SJCRH30 (cell line): ENCODE data around the gene ABCG1. TPM values are rescaled to one million over a fixed set of nuclear protein-coding genes. Genes with fewer than 3 reads are reported as not detected.

ENCODE experiments used
- DNase-seq, 2 experiments: peaks; one replicate each; pipeline ENCODE4 v3.0.0-alpha.2; 2015 to 2020
- H3K27ac ChIP-seq: fragments of 250-450 bp; sonication (Bioruptor Pico); 2 replicates; pipeline ENCODE4 v1.5.1; 2020; ENCODE audit warnings: mild to moderate bottlenecking, moderate library complexity
- H3K27me3 ChIP-seq: fragments of 250-450 bp; sonication (Bioruptor Pico); 2 replicates; pipeline ENCODE4 v1.5.1; 2020; ENCODE audit warnings: mild to moderate bottlenecking, moderate library complexity
- H3K36me3 ChIP-seq: fragments of 250-450 bp; sonication (Bioruptor Pico); 2 replicates; pipeline ENCODE4 v1.5.1; 2020; ENCODE audit warnings: mild to moderate bottlenecking, moderate library complexity
- H3K4me1 ChIP-seq: fragments of 250-450 bp; sonication (Bioruptor Pico); 2 replicates; pipeline ENCODE4 v1.5.1; 2020; ENCODE audit warnings: mild to moderate bottlenecking, moderate library complexity
- H3K4me3 ChIP-seq: fragments of 250-450 bp; sonication (Bioruptor Pico); 2 replicates; pipeline ENCODE4 v1.5.1; 2020; ENCODE audit warnings: mild to moderate bottlenecking, moderate library complexity
- H3K9me3 ChIP-seq: fragments of 250-450 bp; sonication (Bioruptor Pico); replicated peaks from 2 replicates; pipeline ENCODE4 v1.5.1; 2020; ENCODE audit warnings: mild to moderate bottlenecking, moderate library complexity
- total RNA-seq: library from RNA; depleted of rRNA; stranded (reverse); fragments of >200 nt; shearing (Covaris generic); gene quantifications from 2 replicates; pipeline ENCODE4 v1.2.3, GENCODE V29; 2014

The ABCG1 gene
- total RNA-seq, 1 experiment from 2014 or later = 0.04 TPM

DNA sequence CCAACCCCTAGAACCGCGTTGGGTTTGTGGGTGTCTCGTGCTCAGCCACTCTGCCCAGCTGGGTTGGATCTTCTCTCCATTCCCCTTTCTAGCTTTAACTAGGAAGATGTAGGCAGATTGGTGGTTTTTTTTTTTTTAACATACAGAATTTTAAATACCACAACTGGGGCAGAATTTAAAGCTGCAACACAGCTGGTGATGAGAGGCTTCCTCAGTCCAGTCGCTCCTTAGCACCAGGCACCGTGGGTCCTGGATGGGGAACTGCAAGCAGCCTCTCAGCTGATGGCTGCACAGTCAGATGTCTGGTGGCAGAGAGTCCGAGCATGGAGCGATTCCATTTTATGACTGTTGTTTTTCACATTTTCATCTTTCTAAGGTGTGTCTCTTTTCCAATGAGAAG is 77.6 kb downstream of the ABCG1 start:
- Histone ChIP-seq H3K27me3 (0 out of 2 replicates have a peak, but pooled peaks cover 3% of the 10 kb centered on the region), H3K9me3 (no peaks in the 10 kb centered on the region), H3K4me1 (no peaks in the 10 kb centered on the region), H3K4me3 (no peak overlapping the region), H3K27ac (no peak overlapping the region), H3K36me3 (no peaks in the 10 kb centered on the region)
- DNase-seq = no peak

DNA sequence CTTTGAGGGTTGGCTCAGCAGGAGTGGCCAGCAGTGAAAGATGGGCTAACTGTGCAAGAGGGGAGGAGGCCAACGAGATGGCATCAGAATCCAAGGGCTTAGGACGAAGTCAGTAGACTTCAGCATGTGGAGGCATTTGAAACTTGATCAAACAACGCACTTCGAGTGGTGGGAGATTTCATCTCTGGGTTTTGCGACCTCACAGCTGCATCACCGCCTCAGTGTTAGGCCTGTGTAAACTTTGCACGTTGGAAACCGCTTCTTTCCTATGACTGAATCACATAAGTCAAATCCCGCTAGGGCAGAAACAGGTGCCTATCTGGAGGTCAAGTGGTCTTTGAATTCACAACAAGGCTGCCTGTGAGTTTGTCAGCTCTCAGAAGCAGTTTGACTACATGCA is 78.4 kb downstream of the ABCG1 start:
- no peak for DNase-seq
- H3K4me3 ChIP-seq = no peak overlapping the region
- H3K4me1 ChIP-seq = no peaks in the 10 kb centered on the region
- 0 out of 2 replicates have a peak, but pooled peaks cover 9% of the 10 kb centered on the region for H3K27me3 ChIP-seq
- H3K9me3 ChIP-seq = no peaks in the 10 kb centered on the region
- no peak overlapping the region for H3K27ac ChIP-seq
- H3K36me3 ChIP-seq = no peaks in the 10 kb centered on the region

DNA sequence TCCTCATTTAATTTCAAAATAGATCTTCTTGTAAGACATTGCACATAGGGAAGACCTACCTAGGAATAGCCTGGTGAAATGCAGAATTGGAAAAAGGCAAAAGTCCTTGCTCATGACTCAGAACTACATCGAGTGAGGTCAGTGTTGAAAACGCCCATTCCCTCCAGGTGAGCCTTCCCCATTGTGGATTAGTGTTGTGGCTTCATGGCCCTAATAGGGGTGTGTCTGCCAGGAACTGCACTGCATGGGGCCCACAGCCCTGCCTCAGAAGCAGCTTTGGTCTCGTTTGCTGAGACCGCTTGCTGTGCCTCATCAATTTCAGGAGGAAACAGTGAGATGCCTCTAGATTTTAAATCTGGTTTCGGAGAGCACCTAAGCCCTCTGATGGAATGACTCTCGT is 79.3 kb downstream of the ABCG1 start:
- H3K36me3 ChIP-seq = no peaks in the 10 kb centered on the region
- H3K4me1 ChIP-seq = no peaks in the 10 kb centered on the region
- no peak overlapping the region for H3K4me3 ChIP-seq
- H3K27ac ChIP-seq = no peak overlapping the region
- no peak for DNase-seq
- H3K27me3 ChIP-seq = 0 out of 2 replicates have a peak, but pooled peaks cover 9% of the 10 kb centered on the region
- H3K9me3 ChIP-seq = no peaks in the 10 kb centered on the region

DNA sequence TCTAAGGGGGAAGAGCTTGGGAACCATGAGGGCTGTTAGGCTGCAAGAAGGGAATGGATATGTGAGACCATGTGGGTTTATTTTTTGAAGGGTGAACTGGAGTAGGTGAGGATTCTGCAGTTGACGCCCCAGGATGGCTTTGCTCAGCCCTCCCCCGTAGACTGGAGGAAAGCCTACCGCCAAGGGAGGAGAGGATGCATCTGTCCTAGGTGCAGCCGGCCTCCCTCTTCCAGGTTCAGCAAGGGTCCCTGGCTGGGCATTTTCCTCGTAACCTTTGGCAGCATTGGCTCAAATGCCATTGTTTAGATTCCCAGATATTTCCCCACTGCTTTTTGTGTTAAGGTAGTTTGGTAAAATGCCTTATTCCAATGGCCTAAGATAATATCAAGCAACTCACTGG is 79.7 kb downstream of the ABCG1 start:
- Histone ChIP-seq H3K4me3 (no peak overlapping the region), H3K4me1 (no peaks in the 10 kb centered on the region), H3K27me3 (0 out of 2 replicates have a peak, but pooled peaks cover 9% of the 10 kb centered on the region), H3K9me3 (no peaks in the 10 kb centered on the region), H3K27ac (no peak overlapping the region), H3K36me3 (no peaks in the 10 kb centered on the region)
- no peak for DNase-seq

DNA sequence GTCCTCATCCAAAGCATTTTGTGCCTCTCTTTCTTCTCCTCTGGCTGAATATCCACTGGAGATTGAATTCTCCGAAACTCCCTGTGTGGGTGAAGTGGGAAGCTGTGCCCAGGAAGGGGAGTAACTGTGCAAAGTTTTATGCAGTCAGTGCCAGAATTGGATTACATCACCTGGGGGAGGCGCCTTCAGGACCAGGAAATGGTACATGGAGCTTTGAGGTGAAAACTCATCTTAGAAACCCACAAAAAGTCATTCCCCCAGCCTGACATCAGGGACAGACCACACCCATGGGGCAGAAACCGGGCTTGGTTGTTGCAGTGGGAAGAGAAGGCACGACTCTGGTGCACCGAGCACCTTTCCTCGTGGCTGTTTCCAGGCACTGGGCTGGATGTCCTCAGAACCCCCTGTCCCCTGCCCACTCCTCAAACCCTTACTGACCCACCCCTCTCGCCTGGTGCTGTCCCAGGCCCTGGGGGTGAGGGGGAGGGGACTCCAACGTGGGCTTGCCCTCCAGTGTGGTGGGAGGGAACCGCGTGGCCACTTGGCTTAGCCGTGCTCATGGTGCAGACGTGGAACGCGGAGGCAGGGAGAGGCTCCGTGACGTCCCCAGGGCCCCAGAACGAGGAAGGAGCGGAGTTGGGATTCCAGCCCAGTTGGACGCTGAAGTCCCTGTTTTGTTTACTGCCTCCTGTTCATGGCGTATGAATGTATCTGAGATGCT is 80.5 kb downstream of the ABCG1 start:
- Histone ChIP-seq H3K4me1 (no peaks in the 10 kb centered on the region), H3K9me3 (no peaks in the 10 kb centered on the region), H3K27me3 (0 out of 2 replicates have a peak, but pooled peaks cover 9% of the 10 kb centered on the region), H3K4me3 (no peak overlapping the region), H3K27ac (no peak overlapping the region), H3K36me3 (no peaks in the 10 kb centered on the region)
- DNase-seq = no peak

DNA sequence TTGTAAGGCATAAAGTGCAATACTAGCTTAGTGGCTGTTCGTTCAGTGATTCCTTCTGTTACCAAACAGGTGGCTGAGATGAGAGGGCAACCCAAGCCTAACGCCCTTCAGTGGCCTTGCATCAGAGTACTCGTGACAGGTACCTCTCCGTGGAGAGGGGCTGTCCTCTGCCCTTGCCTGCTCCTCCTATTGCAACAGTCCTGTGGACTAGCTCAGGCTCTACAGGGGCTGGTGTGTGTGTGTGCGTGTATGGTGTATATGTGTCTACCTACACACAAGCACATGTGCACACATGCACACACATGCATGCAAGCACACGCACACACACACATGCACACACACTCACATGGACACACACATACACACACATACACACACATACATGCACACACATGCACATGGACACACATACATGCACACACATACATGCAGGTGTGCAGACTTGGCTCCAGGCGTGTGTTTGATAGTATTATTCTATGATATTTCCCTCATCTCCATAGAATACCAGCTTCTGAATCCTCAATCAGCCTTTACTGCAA is 81.2 kb downstream of the ABCG1 start:
- Histone ChIP-seq H3K27ac (no peak overlapping the region), H3K4me3 (no peak overlapping the region), H3K27me3 (0 out of 2 replicates have a peak, but pooled peaks cover 9% of the 10 kb centered on the region), H3K4me1 (no peaks in the 10 kb centered on the region), H3K36me3 (no peaks in the 10 kb centered on the region), H3K9me3 (no peaks in the 10 kb centered on the region)
- DNase-seq = no peak

DNA sequence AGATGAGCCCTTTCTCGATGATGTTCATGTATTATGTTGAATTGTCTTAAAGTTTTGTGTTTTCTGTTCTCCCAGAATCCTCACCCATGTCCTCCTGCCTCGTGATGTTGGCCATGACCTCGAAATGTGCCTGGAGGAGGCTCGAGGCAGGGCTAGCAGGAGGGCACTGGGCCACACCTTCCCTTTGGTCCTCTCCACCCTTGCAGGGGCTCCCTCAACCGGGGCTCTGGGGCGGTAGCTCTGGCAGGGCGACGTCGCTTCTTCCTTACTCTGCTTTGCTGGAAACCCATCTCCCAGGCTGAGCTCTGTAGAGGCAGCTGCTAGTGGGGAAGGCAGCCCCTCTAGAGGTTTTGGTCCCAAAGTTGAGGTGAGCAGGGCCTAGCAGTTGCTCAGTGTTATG is 82.0 kb downstream of the ABCG1 start:
- no peaks in the 10 kb centered on the region for H3K36me3 ChIP-seq
- H3K4me3 ChIP-seq = no peak overlapping the region
- H3K9me3 ChIP-seq = no peaks in the 10 kb centered on the region
- no peak overlapping the region for H3K27ac ChIP-seq
- H3K27me3 ChIP-seq = 0 out of 2 replicates have a peak, but pooled peaks cover 9% of the 10 kb centered on the region
- no peak for DNase-seq
- no peaks in the 10 kb centered on the region for H3K4me1 ChIP-seq

DNA sequence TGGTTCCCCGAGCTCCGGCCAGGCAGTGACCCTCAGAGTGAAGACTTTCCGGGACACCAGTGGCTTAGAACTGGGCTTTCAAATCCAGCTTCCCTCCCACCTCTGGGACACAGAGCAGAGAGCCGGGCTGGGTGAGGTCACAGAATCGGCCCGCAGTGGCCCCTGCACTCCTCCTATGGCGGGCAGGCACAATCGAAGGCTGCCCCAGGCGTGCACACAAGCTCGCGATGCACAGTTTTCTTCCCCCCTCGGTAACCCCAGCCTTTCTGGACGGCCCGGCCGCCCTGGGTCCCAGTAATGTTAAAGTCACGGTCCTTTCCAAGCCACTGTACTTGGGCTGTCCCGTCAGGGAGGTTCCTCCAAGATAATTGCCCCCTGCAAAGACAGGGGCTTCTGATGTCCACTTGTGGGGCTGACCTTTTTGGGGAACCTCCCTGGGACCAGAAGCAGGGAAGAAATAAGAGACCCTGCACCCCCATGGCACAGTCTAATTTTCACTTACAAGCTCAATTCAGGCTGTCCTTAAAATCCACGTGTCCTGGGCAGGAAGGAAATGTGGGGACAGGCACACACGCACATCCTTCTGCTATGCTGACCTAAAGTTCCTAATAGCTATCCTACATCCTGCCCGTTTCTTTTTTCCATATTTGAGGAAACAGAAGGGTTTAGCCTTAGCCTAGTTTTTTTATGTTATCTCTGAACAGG is 82.6 kb downstream of the ABCG1 start:
- H3K9me3 ChIP-seq = no peaks in the 10 kb centered on the region
- H3K4me1 ChIP-seq = no peaks in the 10 kb centered on the region
- H3K4me3 ChIP-seq = no peak overlapping the region
- no peak overlapping the region for H3K27ac ChIP-seq
- no peak for DNase-seq
- 0 out of 2 replicates have a peak, but pooled peaks cover 9% of the 10 kb centered on the region for H3K27me3 ChIP-seq
- no peaks in the 10 kb centered on the region for H3K36me3 ChIP-seq

DNA sequence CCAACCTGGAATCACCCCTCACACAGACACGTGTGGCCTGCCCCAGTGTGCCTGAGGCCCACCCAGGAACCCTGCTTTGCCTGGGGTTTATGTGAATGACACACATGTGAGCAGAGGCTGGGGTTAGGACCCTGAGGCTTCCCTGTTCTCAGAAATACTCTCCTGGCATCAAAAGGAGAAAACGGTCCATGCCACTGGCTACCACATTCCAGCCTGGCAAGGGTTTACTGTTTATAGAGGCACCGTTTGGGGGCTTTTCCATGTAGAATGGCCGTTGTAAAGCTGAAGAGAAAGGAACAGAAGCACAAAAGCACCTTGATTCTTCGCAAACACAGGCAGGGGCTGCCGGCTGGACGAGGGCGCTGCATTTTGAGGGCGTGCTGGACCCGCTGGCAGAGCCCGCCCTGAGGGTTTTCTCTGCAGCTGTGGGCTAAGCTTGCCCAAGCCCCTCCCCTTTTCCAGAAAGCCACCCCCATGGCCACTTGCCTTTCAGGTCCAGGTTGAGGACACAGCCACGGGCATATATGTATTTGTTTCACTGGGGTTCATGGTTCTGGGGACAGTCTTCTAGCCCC is 83.2 kb downstream of the ABCG1 start:
- Histone ChIP-seq H3K27ac (no peak overlapping the region), H3K36me3 (no peaks in the 10 kb centered on the region), H3K9me3 (no peaks in the 10 kb centered on the region), H3K4me3 (no peak overlapping the region), H3K27me3 (0 out of 2 replicates have a peak, but pooled peaks cover 9% of the 10 kb centered on the region), H3K4me1 (peaks cover 5% of the 10 kb centered on the region)
- DNase-seq = peak; percentile 23 to 52

DNA sequence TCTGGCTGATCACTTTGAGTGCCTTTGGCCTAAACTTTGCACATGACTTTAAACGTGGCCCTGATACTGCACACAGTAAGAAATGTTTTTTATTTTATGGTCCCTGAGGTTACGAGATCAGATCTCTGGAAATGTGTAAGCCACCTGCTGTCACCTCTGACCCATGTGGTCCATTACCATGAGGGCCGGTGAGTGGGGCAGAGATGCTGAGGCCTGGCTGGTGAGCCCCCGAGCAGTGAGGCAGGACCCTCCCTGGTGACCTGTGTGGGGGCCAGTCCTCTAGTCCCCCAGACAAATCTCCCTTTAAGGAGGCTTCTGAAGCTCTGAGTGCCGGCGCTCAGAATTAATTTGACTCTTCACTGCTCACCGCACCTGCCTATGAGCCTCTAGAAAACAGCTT is 83.9 kb downstream of the ABCG1 start:
- H3K4me3 ChIP-seq = no peak overlapping the region
- peaks cover 7% of the 10 kb centered on the region for H3K4me1 ChIP-seq
- DNase-seq = no peak
- H3K27me3 ChIP-seq = 0 out of 2 replicates have a peak, but pooled peaks cover 5% of the 10 kb centered on the region
- H3K36me3 ChIP-seq = no peaks in the 10 kb centered on the region
- H3K9me3 ChIP-seq = no peaks in the 10 kb centered on the region
- no peak overlapping the region for H3K27ac ChIP-seq

DNA sequence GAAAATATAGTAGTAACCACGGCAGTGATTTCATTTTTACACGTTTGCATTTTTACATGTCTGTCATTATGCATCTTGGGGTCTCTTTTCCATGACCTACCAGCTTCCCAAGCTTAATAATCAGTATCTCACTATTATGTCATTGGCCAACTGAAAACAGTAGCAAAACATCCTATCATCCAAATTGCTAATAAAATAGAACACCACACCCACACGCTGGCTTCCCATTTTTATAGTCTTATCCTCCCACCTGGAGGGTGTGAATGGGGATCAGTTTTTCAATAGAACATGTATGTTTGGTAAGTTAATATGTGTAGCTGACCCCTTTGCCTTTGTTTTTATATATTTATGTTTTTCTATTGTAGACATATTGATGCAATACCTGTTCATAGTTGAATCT is 84.5 kb downstream of the ABCG1 start:
- Histone ChIP-seq H3K36me3 (no peaks in the 10 kb centered on the region), H3K9me3 (no peaks in the 10 kb centered on the region), H3K27me3 (0 out of 2 replicates have a peak, but pooled peaks cover 5% of the 10 kb centered on the region), H3K4me3 (no peak overlapping the region), H3K4me1 (peaks cover 7% of the 10 kb centered on the region), H3K27ac (no peak overlapping the region)
- no peak for DNase-seq

DNA sequence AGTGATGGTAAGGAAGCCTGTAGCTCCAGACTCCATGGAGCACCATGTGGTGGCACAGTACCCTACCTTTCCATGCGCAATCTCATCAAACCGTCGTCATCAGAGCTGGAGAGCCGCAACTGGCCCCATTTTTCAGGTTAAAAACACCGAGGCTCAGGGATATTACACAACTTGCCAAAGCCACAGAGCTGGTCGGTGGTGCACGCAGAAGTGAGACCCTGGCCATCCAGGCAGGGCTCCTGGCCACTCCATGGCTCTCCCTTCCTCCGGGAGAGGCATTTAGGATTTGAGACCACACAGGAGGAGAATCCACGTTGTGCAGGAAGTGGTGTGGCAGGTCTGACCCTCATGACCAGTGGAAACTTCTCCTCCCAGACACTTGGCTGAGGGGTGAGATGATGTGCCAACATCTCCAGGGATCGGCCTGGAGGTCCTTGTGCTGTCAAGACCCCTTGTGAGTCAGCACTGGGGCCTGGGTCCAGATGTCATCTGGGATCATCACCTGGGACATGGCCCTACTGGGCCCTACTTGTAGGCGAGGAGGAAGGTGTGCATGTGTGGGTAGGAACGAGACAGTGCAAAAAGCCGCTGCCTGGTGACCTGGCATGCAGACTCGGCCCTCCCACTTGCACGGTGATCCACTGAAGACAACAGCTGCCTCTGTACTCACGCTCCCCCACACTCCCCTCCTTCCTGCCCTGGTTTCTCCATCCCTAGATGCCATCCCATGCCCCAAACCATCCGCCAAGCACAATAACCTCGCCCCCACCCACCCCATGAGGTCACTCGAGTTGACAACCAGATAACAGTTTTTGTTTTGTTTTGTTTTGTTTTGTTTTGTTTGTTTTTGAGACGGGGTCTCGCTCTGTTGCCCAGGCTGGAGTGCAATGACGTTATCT is 85.9 kb downstream of the ABCG1 start:
- Histone ChIP-seq H3K4me1 (peaks cover 17% of the 10 kb centered on the region), H3K9me3 (no peaks in the 10 kb centered on the region), H3K36me3 (no peaks in the 10 kb centered on the region), H3K27me3 (0 out of 2 replicates have a peak, but pooled peaks cover 5% of the 10 kb centered on the region), H3K4me3 (no peak overlapping the region), H3K27ac (no peak overlapping the region)
- peak in 1 of 2 experiments; percentile 24 for DNase-seq

DNA sequence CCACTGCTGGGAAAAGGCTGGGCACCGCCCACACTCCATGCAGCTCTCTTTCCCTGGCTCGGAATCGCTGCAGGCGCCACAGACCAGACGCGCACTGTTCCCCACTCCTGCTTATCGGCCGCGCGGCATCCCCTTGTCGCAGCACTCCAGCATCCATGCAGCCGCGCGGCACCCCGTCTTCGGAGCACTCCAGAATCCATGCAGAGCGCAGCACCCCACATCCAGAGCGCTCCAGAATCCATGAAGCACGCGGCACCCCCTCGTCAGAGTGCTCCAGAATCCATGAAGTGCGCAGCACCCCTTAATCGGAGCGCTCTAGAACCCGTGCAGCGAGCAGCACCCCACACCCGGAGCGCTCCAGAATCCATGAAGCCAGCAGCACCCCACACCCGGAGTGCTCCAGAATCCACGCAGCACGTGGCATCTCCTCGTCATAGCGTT is 86.8 kb downstream of the ABCG1 start:
- Histone ChIP-seq H3K36me3 (no peaks in the 10 kb centered on the region), H3K4me3 (no peak overlapping the region), H3K27me3 (0 out of 2 replicates have a peak, but pooled peaks cover 5% of the 10 kb centered on the region), H3K9me3 (no peaks in the 10 kb centered on the region), H3K27ac (no peak overlapping the region), H3K4me1 (peaks cover 18% of the 10 kb centered on the region)
- DNase-seq = no peak
